ENCODE results near the gene CDCA7L. TPM values are rescaled to one million over a fixed set of nuclear protein-coding genes. Genes with fewer than 3 reads are reported as not detected.

CDCA7L gene, protein sequence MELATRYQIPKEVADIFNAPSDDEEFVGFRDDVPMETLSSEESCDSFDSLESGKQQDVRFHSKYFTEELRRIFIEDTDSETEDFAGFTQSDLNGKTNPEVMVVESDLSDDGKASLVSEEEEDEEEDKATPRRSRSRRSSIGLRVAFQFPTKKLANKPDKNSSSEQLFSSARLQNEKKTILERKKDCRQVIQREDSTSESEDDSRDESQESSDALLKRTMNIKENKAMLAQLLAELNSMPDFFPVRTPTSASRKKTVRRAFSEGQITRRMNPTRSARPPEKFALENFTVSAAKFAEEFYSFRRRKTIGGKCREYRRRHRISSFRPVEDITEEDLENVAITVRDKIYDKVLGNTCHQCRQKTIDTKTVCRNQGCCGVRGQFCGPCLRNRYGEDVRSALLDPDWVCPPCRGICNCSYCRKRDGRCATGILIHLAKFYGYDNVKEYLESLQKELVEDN
- 19.8 TPM for total RNA-seq

DNA sequence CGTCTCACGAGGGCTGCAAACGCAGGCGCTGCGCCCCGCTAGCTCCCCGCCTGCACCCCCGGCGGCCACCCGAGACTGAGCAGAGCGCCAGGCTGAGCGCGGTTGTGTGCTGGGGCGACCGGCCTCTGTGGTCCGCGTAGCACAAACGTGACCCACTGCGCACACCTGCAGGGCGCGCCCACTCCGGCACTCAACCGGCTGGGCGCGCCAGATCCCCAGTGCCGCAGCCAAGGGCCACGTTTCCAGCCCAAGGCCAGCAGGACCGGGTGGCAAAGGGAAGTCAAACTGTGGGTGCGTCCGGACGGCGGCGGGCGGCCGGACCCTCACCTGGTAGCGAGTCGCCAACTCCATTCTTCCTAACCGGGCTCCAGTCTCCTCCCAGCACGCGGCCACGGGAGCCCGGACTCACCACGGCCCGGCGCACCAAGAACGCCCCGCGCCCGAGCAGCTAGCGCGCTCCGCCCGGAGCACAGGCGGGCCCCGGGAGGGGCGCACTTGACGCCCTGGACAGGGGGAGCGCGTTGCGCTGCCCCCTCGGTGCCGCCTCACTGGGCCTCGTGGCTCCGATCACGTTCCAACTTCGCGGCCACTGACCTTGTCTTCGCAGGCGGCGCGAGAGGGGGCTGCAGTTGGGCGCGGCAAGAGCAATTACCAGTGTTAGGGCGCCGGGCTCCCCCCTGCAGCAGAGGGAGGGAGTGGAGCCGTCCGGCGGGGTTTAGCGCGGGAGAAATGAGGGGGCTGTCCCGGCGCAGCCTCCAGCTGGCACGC is at the start of gene CDCA7L:
Gene CDCA7L (minus strand): TSS at position 446 of the 768 bp plus-strand sequence. CDS start 95 bp downstream, at position 351.
- Histone ChIP-seq H3K27me3 (ENCODE audit: insufficient read depth, low read length) (no peaks in the 10 kb centered on the region), H3K9me3 (ENCODE audit: low read depth, low read length) (no peaks in the 10 kb centered on the region), H3K4me3 (ENCODE audit: low read length) (peak within 1 kb of the TSS; percentile 58), H3K4me1 (ENCODE audit: insufficient read depth, low read length) (peaks cover 62% of the 10 kb centered on the region)

DNA sequence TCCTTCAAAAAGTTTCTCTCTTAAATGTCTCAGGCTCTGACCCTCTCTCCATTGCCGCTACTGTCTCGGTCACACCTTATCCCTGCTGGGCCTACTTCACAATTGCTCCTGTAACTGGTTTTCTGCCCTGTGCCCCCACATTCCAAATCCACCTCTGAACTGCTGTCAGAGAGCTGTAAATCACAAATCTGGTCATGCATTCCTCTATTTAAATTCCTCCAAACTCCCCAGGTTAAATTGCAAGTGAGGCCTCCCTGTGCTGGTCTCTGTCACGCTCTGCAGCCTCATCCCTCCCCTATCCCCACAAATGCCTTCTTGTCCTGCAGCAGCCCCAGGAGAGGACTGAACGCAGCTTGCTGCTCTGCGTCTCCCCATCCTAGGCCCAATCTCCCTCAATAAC is 40.4 kb upstream of the CDCA7L start:
- Histone ChIP-seq H3K4me3 (ENCODE audit: low read length) (no peak overlapping the region), H3K9me3 (ENCODE audit: low read depth, low read length) (no peaks in the 10 kb centered on the region), H3K4me1 (ENCODE audit: insufficient read depth, low read length) (no peaks in the 10 kb centered on the region), H3K27me3 (ENCODE audit: insufficient read depth, low read length) (no peaks in the 10 kb centered on the region)

DNA sequence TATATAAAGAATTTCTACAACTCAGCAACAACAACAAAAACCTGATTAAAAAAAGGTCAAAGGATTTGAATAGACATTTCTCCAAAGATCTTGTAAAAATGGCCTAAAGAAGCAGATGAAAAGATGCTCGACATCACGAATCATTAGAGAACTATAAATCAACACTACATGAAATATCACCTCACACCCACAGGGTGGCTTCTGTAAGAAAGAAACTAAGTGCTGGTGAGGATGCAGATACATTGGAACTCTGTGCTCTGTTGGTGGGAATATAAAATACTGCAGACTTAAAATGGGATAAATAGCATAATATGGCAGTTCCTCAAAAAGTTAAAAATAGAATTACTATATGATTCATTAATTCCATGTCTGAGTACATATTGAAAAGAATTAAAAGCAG is 38.3 kb upstream of the CDCA7L start:
- H3K27me3 ChIP-seq (ENCODE audit: insufficient read depth, low read length), result no peaks in the 10 kb centered on the region
- H3K4me1 ChIP-seq (ENCODE audit: insufficient read depth, low read length), result no peaks in the 10 kb centered on the region
- no peaks in the 10 kb centered on the region for H3K9me3 ChIP-seq (ENCODE audit: low read depth, low read length)
- no peak overlapping the region for H3K4me3 ChIP-seq (ENCODE audit: low read length)

DNA sequence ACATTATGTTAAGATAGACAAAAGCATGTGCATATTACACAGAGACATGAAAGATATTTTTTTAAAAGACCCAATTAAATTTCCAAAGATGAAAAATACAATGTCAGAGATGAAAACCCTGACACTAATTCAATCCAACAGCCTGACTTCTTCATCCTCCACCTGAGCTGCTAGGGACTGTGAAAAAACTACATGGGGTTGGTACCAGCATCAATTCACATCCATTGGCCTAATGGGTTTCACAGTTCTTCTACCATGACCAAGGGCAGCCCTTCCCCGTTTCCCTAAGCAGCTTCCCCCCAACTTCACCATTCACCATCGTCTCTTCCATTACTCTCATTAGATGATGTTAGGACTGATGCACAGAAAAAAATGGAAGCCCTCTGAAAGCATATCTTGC is 37.4 kb upstream of the CDCA7L start:
- no peaks in the 10 kb centered on the region for H3K4me1 ChIP-seq (ENCODE audit: insufficient read depth, low read length)
- H3K9me3 ChIP-seq (ENCODE audit: low read depth, low read length), result no peaks in the 10 kb centered on the region
- no peaks in the 10 kb centered on the region for H3K27me3 ChIP-seq (ENCODE audit: insufficient read depth, low read length)
- no peak overlapping the region for H3K4me3 ChIP-seq (ENCODE audit: low read length)

DNA sequence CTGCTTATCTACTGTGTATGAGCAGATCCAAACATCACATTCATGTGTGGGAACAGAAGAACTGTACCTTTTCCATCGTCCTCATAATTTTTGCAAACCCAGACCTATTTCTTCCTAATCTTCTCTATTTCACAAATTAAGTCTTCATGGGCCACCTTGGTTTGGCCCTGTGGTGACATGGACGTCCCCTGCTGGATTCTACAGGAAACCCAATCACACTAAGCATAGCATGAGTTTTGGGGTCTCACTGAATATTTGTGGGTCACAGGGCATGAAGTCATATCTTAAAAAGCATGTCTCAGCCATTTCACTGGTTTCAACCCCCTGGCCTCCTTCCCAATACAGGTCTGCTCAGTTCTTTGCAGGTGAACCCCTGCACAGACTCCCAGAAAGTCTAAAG is 35.8 kb upstream of the CDCA7L start:
- H3K4me1 ChIP-seq (ENCODE audit: insufficient read depth, low read length), result no peaks in the 10 kb centered on the region
- no peaks in the 10 kb centered on the region for H3K9me3 ChIP-seq (ENCODE audit: low read depth, low read length)
- H3K4me3 ChIP-seq (ENCODE audit: low read length), result no peak overlapping the region
- no peaks in the 10 kb centered on the region for H3K27me3 ChIP-seq (ENCODE audit: insufficient read depth, low read length)

DNA sequence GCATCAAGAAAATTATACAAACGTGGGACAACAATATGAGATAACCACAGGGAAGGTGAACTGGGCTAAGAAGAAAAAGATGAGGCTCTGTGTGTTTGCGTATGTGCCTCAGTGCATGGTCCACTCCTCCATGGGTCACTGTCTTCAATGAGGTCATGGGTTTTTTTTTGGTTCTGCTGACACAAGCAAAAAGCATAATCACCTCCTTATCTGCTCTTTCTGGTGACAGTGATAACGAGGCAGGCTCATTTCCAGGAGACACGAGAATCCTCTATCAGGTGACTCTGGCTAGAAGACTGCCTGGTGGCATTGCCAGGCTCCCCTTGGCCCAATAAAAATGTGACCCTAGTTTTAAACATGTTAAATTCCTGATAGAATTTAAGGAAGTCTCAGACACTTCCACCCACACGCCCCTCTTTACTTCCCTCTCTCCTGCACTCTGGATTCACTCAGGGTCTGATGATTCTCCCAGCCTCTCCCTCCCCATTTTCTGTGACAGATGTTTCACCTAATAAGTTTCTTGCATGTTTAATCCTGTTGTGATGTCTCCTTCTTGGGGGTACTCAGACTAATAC is 35.3 kb upstream of the CDCA7L start:
- Histone ChIP-seq H3K4me3 (ENCODE audit: low read length) (no peak overlapping the region), H3K9me3 (ENCODE audit: low read depth, low read length) (no peaks in the 10 kb centered on the region), H3K27me3 (ENCODE audit: insufficient read depth, low read length) (no peaks in the 10 kb centered on the region), H3K4me1 (ENCODE audit: insufficient read depth, low read length) (no peaks in the 10 kb centered on the region)

DNA sequence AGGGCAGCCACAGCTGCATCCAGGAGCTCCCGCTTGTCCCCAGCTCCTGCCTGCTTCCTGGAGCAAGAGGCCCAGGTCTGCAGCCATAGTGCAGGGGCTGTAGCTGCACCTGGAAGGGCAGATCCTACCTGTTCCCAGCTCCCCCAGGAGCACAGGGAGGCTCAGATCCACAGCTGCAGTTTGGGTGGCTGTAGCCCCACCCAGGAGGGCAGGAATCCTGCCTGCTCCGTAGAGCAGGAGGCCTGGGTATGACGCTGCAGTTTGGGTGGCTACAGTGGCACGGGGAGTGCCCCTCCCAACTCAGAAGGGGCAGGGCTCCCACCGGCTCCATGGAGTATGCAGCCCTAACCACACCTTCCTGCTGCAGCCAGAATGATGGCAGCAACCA is 26.7 kb upstream of the CDCA7L start:
- Histone ChIP-seq H3K9me3 (ENCODE audit: low read depth, low read length) (no peaks in the 10 kb centered on the region), H3K27me3 (ENCODE audit: insufficient read depth, low read length) (no peaks in the 10 kb centered on the region), H3K4me3 (ENCODE audit: low read length) (no peak overlapping the region), H3K4me1 (ENCODE audit: insufficient read depth, low read length) (peaks cover 11% of the 10 kb centered on the region)

DNA sequence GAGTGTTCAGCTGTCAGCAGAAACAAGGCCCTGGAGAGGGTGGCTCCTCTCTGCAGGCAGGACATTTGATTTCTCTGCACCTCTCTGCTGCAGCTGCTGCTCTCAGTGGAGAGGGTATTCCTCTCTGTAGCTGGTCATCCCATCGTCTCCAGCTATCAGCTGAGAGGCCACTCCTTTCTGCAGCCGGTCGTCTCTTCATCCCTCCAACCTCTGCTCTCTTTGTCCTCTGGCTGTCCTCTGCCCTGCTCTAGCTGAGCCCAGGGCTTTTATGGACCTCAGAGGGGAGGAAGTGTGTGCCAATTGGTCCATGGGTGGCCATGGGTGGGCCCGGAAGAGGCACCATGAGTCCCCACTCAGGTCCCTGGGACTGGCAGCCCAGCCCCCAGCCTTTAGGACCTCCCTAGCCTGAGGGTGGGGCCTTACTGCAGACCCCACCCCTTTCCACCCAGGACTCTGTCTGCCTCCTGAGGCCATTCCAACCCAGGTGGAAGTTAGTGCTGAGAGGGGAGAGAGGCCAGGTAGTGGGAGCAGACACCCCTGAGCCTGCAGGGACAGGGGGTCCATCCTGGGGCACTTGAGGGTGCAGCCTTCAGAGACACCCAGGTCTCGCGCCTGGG is 26.2 kb upstream of the CDCA7L start:
- Histone ChIP-seq H3K4me1 (ENCODE audit: insufficient read depth, low read length) (peaks cover 16% of the 10 kb centered on the region), H3K27me3 (ENCODE audit: insufficient read depth, low read length) (no peaks in the 10 kb centered on the region), H3K9me3 (ENCODE audit: low read depth, low read length) (no peaks in the 10 kb centered on the region), H3K4me3 (ENCODE audit: low read length) (no peak overlapping the region)

DNA sequence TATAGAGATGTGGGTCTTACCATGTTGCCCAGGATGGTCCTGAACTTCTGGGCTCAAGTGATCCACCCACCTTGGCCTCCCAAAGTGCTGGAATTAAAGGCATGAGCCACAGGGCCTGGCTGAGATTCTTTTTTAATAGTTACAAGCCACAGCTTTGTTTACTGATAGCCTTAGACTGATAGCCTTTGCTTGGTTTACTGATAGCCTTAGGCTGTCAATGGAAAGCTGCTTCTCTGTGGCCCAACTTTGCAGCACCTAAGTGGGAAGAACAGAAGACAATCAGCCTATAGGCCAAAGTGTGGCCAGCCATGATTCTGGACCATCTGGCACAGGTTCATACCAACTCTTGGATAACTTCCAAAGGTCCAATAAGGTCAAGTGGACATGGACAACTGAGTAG is 24.1 kb upstream of the CDCA7L start:
- no peak overlapping the region for H3K4me3 ChIP-seq (ENCODE audit: low read length)
- H3K4me1 ChIP-seq (ENCODE audit: insufficient read depth, low read length), result peaks cover 34% of the 10 kb centered on the region
- H3K27me3 ChIP-seq (ENCODE audit: insufficient read depth, low read length), result no peaks in the 10 kb centered on the region
- no peaks in the 10 kb centered on the region for H3K9me3 ChIP-seq (ENCODE audit: low read depth, low read length)

DNA sequence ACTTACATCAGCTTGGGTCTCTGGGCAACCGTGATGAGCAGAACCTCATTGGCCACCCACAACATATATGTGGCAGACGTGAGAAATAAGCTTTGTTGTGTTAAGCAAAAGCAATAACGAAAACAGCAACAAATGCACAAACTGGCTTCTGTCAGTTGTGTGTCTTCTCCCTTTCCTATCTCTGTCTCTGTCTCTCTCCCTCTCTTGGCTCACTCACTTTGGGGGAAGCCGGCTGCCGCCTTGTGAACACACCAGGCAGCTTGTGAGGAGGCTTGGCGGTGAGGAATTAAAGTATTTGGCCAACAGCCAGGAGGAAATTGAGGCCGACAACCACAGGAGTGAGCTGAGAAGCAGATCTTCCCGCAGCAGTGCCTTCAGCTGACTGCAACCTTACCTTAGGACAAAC is 21.9 kb upstream of the CDCA7L start:
- no peak overlapping the region for H3K4me3 ChIP-seq (ENCODE audit: low read length)
- no peaks in the 10 kb centered on the region for H3K9me3 ChIP-seq (ENCODE audit: low read depth, low read length)
- H3K27me3 ChIP-seq (ENCODE audit: insufficient read depth, low read length), result no peaks in the 10 kb centered on the region
- H3K4me1 ChIP-seq (ENCODE audit: insufficient read depth, low read length), result peaks cover 38% of the 10 kb centered on the region

DNA sequence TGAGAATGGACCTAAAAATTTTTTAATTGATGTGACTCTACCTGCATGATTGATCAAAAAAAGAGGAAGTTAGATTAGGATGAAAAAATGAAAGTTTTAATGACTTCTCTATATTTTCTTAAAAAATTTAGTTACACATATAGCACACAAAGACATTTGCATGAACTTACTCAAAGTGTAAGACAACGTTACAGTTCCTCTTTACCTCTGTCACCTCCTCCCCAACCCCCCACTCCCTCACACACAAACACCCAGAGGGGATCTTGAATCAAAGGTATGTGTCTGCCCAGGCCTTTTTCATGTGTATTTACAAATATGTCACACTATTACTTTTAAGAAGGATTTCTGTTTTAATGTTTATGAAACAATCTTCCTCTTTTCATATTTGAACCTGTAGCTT is 20.6 kb upstream of the CDCA7L start:
- no peaks in the 10 kb centered on the region for H3K27me3 ChIP-seq (ENCODE audit: insufficient read depth, low read length)

DNA sequence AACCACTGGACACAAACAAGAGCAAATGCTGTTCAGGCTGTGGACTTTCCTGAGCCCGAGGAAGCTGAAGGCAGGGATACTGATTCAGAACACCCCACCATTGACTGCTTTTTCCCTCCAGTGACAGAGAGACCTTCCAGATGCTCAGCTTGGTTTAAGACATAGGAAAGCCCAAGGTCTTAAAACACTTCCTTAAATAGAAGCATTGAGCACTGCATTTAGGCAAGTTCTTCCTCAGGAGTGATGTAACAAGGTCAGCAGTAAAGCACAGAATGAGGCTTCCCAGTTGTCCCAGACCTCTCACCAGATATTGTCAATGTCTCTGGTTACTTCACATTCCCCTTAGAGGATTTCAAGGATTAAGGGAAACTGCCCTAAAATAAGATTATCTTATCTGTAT is 19.6 kb upstream of the CDCA7L start:
- Histone ChIP-seq H3K4me1 (ENCODE audit: insufficient read depth, low read length) (peaks cover 38% of the 10 kb centered on the region), H3K9me3 (ENCODE audit: low read depth, low read length) (no peaks in the 10 kb centered on the region), H3K27me3 (ENCODE audit: insufficient read depth, low read length) (no peaks in the 10 kb centered on the region)

More for the DNA sequence above, 20.6 kb upstream of the CDCA7L start:
- Histone ChIP-seq H3K9me3 (ENCODE audit: low read depth, low read length) (no peaks in the 10 kb centered on the region), H3K4me3 (ENCODE audit: low read length) (no peak overlapping the region), H3K4me1 (ENCODE audit: insufficient read depth, low read length) (peaks cover 38% of the 10 kb centered on the region)

DNA sequence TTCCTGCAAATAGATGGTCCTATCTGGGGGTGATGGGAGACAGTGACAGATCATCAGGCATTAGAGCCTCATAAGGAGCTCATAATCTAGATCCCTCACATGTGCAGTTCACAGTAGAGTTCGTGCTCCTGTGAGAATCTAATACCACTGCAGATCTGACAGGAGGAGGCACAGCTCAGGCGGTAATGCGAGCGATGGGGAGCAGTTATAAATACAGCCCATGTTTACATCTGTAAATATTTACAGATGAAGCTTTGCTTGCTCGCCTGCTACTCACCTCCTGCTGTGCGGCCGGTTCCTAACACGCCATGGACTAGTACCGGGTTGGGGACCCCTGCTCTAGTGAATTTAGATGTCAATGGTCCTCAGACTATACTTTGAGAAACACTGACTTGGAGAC is 17.0 kb upstream of the CDCA7L start:
- peaks cover 30% of the 10 kb centered on the region for H3K4me1 ChIP-seq (ENCODE audit: insufficient read depth, low read length)
- H3K27me3 ChIP-seq (ENCODE audit: insufficient read depth, low read length), result no peaks in the 10 kb centered on the region
- no peak overlapping the region for H3K4me3 ChIP-seq (ENCODE audit: low read length)
- H3K9me3 ChIP-seq (ENCODE audit: low read depth, low read length), result no peaks in the 10 kb centered on the region

More for the DNA sequence above, 19.6 kb upstream of the CDCA7L start:
- H3K4me3 ChIP-seq (ENCODE audit: low read length), result no peak overlapping the region

DNA sequence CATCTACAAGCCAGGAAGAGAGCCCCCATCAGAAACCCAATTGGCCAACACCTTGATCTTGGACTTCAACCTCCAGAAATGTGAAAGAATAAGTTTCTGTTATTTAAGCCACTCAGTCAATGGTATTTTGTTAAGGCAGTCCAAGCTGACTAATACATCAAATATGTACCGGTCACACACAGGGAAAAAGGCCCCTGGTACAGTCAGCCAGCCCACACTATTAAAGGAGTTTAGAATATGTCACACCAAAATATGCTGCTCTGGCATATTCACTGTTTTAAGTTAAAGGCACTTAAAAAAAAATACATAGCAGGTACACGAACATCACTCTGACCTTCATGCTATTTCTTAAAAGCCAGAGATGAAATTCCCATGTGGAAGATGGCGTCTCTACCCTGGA is 15.2 kb upstream of the CDCA7L start:
- Histone ChIP-seq H3K4me3 (ENCODE audit: low read length) (no peak overlapping the region), H3K27me3 (ENCODE audit: insufficient read depth, low read length) (no peaks in the 10 kb centered on the region), H3K4me1 (ENCODE audit: insufficient read depth, low read length) (peaks cover 14% of the 10 kb centered on the region), H3K9me3 (ENCODE audit: low read depth, low read length) (no peaks in the 10 kb centered on the region)

DNA sequence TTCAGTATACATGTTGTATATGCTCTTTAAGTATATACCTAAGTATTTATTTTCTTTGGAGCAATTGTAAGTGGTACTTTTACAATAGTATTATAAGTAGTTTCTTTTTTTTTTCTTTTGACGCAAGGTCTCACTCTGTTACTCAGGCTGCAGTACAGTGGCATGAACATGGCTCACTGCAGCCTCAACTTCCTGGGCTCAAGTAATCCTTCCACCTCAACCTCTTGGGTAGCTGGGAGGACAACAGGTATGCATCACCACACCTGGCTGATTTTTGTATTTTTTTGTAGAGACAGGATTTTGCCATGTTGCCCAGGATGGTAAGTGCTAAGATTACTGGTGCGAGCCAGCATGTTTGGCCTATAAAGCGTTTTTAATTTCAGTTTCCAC is 13.7 kb upstream of the CDCA7L start:
- Histone ChIP-seq H3K4me3 (ENCODE audit: low read length) (no peak overlapping the region), H3K4me1 (ENCODE audit: insufficient read depth, low read length) (no peaks in the 10 kb centered on the region), H3K9me3 (ENCODE audit: low read depth, low read length) (no peaks in the 10 kb centered on the region), H3K27me3 (ENCODE audit: insufficient read depth, low read length) (no peaks in the 10 kb centered on the region)
